ENCODE results near the gene GRB14.

- TF ChIP-seq CTCF (IDR thresholded peaks at IDR 0.05; ENCODE audit: borderline replicate concordance, extremely low read depth, low read length, poor library complexity, severe bottlenecking) (no peak), EZH2 (IDR thresholded peaks at IDR 0.05; ENCODE audit: borderline replicate concordance, low read depth, low read length, severe bottlenecking) (no peak)
Observed at GRCh38 chr2:164456619-164457018, 164.7 kb downstream of the GRB14 start.

Measured in DND-41 (cell line).